NCI-H2196 treated with DMSO at 0.1 percent for 48 hours (cell line): ENCODE data around the gene HDLBP.

Source experiments
- DNase-seq: peaks from one replicate; lab custom pipeline; 2025; ENCODE audit not compliant: unreplicated experiment; lab: John Stamatoyannopoulos, UW

The HDLBP gene

GRCh38 chr2:241217320-241218031 lies 98.0 kb downstream of the HDLBP start:
- DNase-seq, result peak; percentile 74

DNA sequence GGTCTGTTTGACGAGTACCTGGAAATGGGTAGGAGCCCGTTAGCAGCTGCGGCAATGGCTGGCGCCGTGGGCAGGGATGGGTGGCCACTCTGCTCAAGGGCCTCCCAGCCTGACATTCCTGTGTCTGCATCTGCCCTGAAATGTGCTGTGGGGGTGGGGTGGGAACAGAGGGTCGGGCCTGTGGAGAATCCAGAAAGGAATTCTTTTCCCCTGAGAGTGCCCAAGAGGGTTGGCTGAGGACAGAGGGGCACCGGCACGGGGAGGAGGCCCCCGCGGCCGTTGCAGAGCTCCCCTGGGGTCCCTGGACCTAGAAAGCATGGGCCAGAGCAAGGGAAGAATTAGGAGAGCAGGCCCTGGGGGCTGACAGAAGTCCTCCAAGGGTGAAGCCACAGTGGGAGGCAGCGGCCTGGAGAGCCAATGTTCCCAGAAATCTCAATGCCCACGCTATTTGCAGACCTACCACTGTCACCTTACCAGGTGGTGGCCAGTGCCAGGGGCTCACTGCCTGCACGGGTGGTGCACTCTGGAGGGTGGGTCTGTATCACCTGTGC lies 99.2 kb downstream of the HDLBP start:
- no peak for DNase-seq

- DNase-seq, result no peak
These were observed 100.1 kb downstream of the HDLBP start for GRCh38 chr2:241215421-241215820.

DNA sequence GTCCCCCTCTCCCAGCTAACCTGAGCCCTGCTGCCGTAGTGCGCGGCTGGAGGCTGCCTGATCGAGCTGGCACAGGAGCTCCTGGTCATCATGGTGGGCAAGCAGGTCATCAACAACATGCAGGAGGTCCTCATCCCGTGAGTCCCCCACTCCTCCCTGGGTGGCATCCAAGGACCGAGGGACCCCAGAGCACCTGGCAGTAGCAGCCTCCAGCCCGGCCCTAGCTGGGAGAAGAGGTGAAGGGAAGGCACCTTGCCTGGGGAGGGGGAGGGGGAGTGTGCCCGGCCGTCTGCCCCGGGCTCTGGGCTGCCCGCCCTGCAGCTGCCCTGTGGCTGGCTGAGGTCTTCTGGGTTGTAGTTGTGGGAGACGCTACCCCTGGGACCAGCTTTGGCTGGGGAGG lies 100.7 kb downstream of the HDLBP start:
- no peak for DNase-seq

DNA sequence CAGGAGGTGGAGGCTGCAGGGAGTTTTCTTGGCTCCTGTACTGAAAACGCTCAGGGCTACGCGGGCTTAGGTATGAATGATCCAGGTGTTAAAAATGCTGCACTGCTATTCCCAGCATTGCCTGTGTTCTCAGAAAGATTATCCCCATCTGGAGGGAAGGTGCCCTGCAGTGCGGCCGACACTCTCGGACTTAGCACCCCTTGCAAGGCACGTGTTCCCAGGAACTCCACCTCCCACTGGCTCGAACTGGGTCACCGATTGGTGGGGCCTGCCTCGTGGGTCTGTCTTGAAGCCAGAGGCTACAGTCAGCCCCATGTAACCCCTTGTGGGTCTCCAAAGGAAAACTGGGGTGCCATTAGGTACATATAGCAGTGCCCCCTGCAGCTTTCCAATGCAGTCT lies 101.3 kb downstream of the HDLBP start:
- no peak for DNase-seq

- DNase-seq, result no peak
These were observed 101.9 kb downstream of the HDLBP start for GRCh38 chr2:241213567-241213966.

GRCh38 chr2:241213041-241213440 lies 102.4 kb downstream of the HDLBP start:
- DNase-seq, result no peak

DNA sequence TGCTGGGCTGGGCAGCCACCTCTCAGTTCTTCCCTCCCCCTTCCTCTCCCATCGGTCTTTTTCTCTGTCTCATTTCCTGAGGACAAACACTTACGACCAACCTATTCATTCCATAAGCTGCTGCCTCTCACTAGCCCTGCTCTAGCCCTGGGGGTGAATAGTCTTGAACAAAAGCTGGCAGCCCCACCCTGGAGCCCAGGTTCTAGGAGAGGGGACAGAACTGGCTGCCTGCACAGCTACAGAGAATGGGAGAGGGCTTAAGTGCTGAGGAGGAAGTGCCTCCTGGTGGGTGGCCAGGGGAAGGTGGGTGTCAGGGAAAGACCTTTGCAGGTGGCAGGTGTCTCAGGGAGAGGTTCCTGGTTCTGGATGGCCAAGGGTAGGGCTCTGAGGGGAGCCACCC lies 104.2 kb downstream of the HDLBP start:
- no peak for DNase-seq

GRCh38 chr2:241209271-241209670 lies 106.2 kb downstream of the HDLBP start:
- no peak for DNase-seq

- no peak for DNase-seq
These were observed 107.4 kb downstream of the HDLBP start for GRCh38 chr2:241208058-241208457.

DNA sequence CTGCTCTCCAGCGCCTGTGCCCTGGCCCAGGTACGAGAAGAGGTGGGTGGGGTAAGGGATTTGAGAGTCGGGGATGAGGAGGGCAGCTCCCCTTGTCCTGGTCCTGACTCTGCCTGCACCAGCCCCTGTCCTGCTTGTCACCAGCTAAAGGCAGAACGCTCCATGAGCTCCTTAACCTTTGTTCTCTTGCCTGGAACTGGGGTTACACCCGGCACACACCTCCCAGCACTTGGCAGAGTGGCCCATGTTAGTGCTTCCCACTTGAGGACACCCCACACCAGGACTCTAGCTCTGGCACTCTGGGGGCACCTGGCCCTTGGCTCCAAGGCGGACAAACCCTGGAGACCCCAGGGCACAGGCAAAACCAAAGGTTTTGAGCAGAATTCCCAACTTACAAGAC lies 107.8 kb downstream of the HDLBP start:
- no peak for DNase-seq

DNA sequence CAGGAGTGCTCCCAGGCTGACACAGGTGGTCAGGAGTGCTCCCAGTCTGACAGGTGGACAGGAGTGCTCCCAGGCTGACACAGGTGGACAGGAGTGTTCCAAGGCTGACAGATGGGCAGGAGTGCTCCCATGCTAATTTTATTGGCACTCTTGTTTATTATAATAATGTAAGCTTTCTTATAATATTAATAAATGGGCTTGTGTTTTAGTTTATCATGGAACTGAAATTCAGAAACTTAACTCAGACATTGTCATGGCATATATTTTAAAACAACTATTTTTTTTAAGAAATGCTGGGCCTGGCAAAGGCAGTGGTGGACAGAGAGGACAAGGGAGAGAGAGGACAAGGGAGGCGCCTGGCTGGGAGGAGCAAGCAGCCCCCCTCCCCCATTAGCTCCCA lies 108.3 kb downstream of the HDLBP start:
- DNase-seq, result no peak

DNA sequence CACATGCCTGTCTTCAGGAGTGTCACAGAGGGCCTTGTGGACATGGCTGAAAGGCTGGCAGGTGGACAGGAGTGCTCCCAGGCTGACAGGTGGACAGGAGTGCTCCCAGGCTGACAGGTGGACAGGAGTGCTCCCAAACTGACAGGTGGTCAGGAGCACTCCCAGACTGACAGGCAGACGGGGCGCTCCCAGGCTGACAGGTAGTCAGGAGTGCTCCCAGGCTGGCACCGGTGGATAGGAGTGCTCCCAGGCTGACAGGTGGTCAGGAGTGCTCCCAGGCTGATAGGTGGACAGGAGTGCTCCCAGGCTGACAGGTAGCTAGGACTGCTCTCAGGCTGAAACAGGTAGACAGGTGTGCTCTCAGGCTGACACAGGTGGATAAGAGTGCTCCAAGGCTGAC lies 110.4 kb downstream of the HDLBP start:
- DNase-seq, result no peak

DNA sequence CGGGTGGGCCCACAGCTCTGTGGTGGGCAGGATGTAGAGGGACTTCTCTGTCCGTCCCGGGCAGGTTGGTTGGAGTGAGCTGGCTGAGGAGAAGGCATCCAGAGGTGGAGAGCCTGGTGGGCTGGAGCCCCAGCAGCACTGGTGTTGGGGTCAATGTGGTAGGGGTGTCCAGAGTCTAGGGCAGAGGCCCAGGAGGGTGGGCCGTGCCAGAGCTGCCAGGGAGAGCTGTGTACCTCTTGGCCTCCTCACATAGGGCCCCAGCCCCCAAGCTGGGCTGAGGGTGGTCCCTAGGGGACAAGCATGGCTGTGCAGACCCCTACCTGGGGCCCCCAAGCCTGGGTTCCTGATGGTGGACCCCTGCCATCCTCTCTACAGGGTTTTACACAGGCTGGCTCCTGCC lies 111.0 kb downstream of the HDLBP start:
- no peak for DNase-seq

DNA sequence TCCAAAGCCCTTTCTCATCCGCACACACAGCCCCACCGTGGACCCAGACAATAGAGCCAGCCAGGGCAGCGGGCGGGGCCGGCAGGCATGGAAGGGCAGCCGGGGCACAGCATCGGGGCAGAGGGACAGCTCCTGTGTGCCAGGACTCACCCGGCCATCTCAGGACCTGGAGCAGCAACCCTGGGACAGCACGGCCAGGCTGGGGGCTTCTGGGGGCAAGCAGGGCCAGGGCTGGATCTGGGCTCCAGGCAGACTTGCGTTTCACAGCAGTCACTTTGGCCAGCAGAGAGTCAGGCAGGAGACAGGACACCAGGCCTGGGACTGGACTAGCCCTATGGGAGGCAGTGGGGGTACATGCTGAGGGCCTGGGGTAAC lies 111.5 kb downstream of the HDLBP start:
- DNase-seq, result no peak

GRCh38 chr2:241203218-241204009 lies 112.1 kb downstream of the HDLBP start:
- no peak for DNase-seq

GRCh38 chr2:241202681-241203080 lies 112.8 kb downstream of the HDLBP start:
- DNase-seq, result no peak

GRCh38 chr2:241202268-241202585 lies 113.2 kb downstream of the HDLBP start:
- DNase-seq, result no peak

DNA sequence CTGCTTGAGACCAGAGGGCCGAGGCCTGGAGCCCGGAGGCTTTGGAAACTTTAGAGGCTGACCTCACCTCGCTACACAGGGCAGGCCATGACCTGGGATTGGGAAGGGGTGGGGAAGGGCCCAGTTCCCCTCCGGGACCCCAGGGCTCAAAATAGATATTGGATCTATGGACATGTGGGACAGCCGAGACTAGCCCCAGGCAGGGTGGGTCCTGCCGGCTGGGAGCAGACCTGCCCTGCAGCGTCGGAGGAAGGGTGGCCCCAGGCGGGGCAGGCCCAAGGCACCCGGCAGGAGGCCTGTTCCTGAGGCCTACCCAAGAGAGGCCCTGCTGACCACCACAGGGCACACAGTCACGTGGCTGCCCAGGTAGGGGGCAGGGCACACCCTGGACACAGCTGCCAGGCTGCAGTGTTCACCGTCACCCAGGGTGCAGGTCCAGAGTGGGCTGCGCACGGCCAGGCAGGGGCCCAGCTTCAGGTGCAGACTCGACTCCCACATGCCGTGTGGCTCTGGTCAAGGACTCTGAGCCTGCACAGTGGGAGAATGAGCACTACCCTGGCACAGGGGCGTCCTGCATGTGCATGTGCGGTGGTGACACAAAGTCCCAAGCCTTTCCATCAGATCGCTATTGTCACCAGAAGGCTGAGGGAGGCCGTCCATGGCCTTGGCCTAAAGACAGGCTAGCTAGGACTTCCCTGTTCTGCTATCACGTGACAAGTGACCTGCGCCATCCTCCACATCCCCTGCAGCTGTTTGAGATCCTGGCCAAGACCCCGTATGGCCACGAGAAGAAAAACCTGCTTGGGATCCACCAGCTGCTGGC lies 113.8 kb downstream of the HDLBP start:
- DNase-seq, result no peak

GRCh38 chr2:241200822-241201395 lies 114.6 kb downstream of the HDLBP start:
- DNase-seq, result no peak
